ENCODE results near the gene LCN6. TPM values are rescaled to one million over a fixed set of nuclear protein-coding genes. Genes with fewer than 3 reads are reported as not detected.

Gene LCN6
- total RNA-seq, 2 experiments from 2014 or later: not detected

- peak; percentile 61 for DNase-seq
- H3K4me1 Mint-ChIP-seq: peaks cover 4% of the 10 kb centered on the region
These were observed 6.3 kb downstream of the LCN6 start for GRCh38 chr9:136741883-136742571.

GRCh38 chr9:136740971-136741882, 7.1 kb downstream of the LCN6 start:
- Mint-ChIP-seq H3K27ac (no peak overlapping the region), H3K36me3 (no peaks in the 10 kb centered on the region), H3K4me1 (peaks cover 4% of the 10 kb centered on the region), H3K27me3 (no peaks in the 10 kb centered on the region), H3K4me3 (peak overlapping the region; percentile 58), H3K9me3 (no peaks in the 10 kb centered on the region)
- POLR2A ChIA-PET: interaction anchor here (1.2 to 3.9 kb wide), 2 partner anchors 12 to 14 kb away, joined by 6 to 20 read pairs; no protein-coding TSS in a partner anchor
- DNase-seq: no peak
- ATAC-seq (ENCODE audit: low read depth): peak; percentile 8

More at GRCh38 chr9:136741883-136742571, 6.3 kb downstream of the LCN6 start:
- POLR2A ChIA-PET: interaction anchor here (0.6 to 3.9 kb wide), 3 partner anchors 12 to 26 kb away, joined by 3 to 20 read pairs (median 6); no protein-coding TSS in a partner anchor
- H3K9me3 Mint-ChIP-seq: no peaks in the 10 kb centered on the region
- H3K27me3 Mint-ChIP-seq: no peaks in the 10 kb centered on the region
- ATAC-seq (ENCODE audit: low read depth): peak; percentile 67
- H3K27ac Mint-ChIP-seq: no peak overlapping the region
- peak overlapping the region; percentile 58 for H3K4me3 Mint-ChIP-seq
- H3K36me3 Mint-ChIP-seq: no peaks in the 10 kb centered on the region

- H3K4me3 Mint-ChIP-seq: no peak overlapping the region
- ATAC-seq (ENCODE audit: low read depth) (no peak), DNase-seq (no peak)
- H3K4me1 Mint-ChIP-seq: peaks cover 4% of the 10 kb centered on the region
- no peaks in the 10 kb centered on the region for H3K9me3 Mint-ChIP-seq
- H3K36me3 Mint-ChIP-seq: no peaks in the 10 kb centered on the region
- no peaks in the 10 kb centered on the region for H3K27me3 Mint-ChIP-seq
- POLR2A ChIA-PET: interaction anchor here (3.9 kb wide), 1 partner anchor 13 kb away, joined by 20 read pairs; no protein-coding TSS in a partner anchor
- H3K27ac Mint-ChIP-seq: no peak overlapping the region
These were observed 7.8 kb downstream of the LCN6 start for GRCh38 chr9:136740491-136740890.

- Mint-ChIP-seq H3K27me3 (no peaks in the 10 kb centered on the region), H3K27ac (no peak overlapping the region), H3K4me3 (no peak overlapping the region), H3K4me1 (peaks cover 4% of the 10 kb centered on the region), H3K36me3 (no peaks in the 10 kb centered on the region), H3K9me3 (no peaks in the 10 kb centered on the region)
- DNase-seq (no peak), ATAC-seq (ENCODE audit: low read depth) (no peak)
- POLR2A ChIA-PET: interaction anchor here (1.0 to 3.9 kb wide), 2 partner anchors 11 to 13 kb away, joined by 3 to 20 read pairs; no protein-coding TSS in a partner anchor
These were observed 8.3 kb downstream of the LCN6 start for GRCh38 chr9:136740069-136740468.

- H3K4me1 Mint-ChIP-seq: peaks cover 4% of the 10 kb centered on the region
- no peaks in the 10 kb centered on the region for H3K36me3 Mint-ChIP-seq
- no peaks in the 10 kb centered on the region for H3K9me3 Mint-ChIP-seq
- H3K27ac Mint-ChIP-seq: no peak overlapping the region
- H3K27me3 Mint-ChIP-seq: no peaks in the 10 kb centered on the region
- POLR2A ChIA-PET: interaction anchor here (1.0 kb wide), 1 partner anchor 10 kb away, joined by 3 read pairs; no protein-coding TSS in a partner anchor
- DNase-seq (no peak), ATAC-seq (ENCODE audit: low read depth) (no peak)
- H3K4me3 Mint-ChIP-seq: no peak overlapping the region
These were observed 8.8 kb downstream of the LCN6 start for GRCh38 chr9:136739509-136739908.

- DNase-seq (no peak), ATAC-seq (ENCODE audit: low read depth) (no peak)
- peaks cover 4% of the 10 kb centered on the region for H3K4me1 Mint-ChIP-seq
- H3K27me3 Mint-ChIP-seq: no peaks in the 10 kb centered on the region
- no peak overlapping the region for H3K4me3 Mint-ChIP-seq
- no peaks in the 10 kb centered on the region for H3K9me3 Mint-ChIP-seq
- POLR2A ChIA-PET: no interaction called here
- no peaks in the 10 kb centered on the region for H3K36me3 Mint-ChIP-seq
- no peak overlapping the region for H3K27ac Mint-ChIP-seq
These were observed 9.4 kb downstream of the LCN6 start for GRCh38 chr9:136738960-136739359.

GRCh38 chr9:136735812-136736480, 12.4 kb downstream of the LCN6 start:
- POLR2A ChIA-PET: no interaction called here
- no peak for ATAC-seq (ENCODE audit: low read depth)
- no peak overlapping the region for H3K4me3 Mint-ChIP-seq
- no peaks in the 10 kb centered on the region for H3K4me1 Mint-ChIP-seq
- H3K9me3 Mint-ChIP-seq: no peaks in the 10 kb centered on the region
- no peak for DNase-seq
- H3K27me3 Mint-ChIP-seq: no peaks in the 10 kb centered on the region
- H3K27ac Mint-ChIP-seq: no peak overlapping the region
- no peaks in the 10 kb centered on the region for H3K36me3 Mint-ChIP-seq

- Mint-ChIP-seq H3K27ac (no peak overlapping the region), H3K4me3 (no peak overlapping the region), H3K27me3 (no peaks in the 10 kb centered on the region), H3K9me3 (no peaks in the 10 kb centered on the region), H3K4me1 (peaks cover under 1% of the 10 kb centered on the region), H3K36me3 (no peaks in the 10 kb centered on the region)
- ATAC-seq (ENCODE audit: low read depth) (no peak), DNase-seq (no peak)
- POLR2A ChIA-PET: no interaction called here
These were observed 13.4 kb downstream of the LCN6 start for GRCh38 chr9:136734837-136735496.

- ATAC-seq (ENCODE audit: low read depth) (no peak), DNase-seq (no peak)
- POLR2A ChIA-PET: no interaction called here
- Mint-ChIP-seq H3K9me3 (no peaks in the 10 kb centered on the region), H3K27ac (no peak overlapping the region), H3K4me3 (no peak overlapping the region), H3K4me1 (peaks cover 7% of the 10 kb centered on the region), H3K27me3 (peaks cover 2% of the 10 kb centered on the region), H3K36me3 (no peaks in the 10 kb centered on the region)
These were observed 14.7 kb downstream of the LCN6 start for GRCh38 chr9:136733611-136734010.

- POLR2A ChIA-PET: no interaction called here
- no peak for ATAC-seq (ENCODE audit: low read depth)
- H3K27ac Mint-ChIP-seq: no peak overlapping the region
- peaks cover 2% of the 10 kb centered on the region for H3K27me3 Mint-ChIP-seq
- no peak for DNase-seq
- no peak overlapping the region for H3K4me3 Mint-ChIP-seq
- H3K4me1 Mint-ChIP-seq: peaks cover 7% of the 10 kb centered on the region
- H3K36me3 Mint-ChIP-seq: no peaks in the 10 kb centered on the region
- no peaks in the 10 kb centered on the region for H3K9me3 Mint-ChIP-seq
These were observed 15.7 kb downstream of the LCN6 start for GRCh38 chr9:136732444-136733178.

GRCh38 chr9:136729926-136730325, 18.4 kb downstream of the LCN6 start:
- H3K27me3 Mint-ChIP-seq: peaks cover 2% of the 10 kb centered on the region
- no peaks in the 10 kb centered on the region for H3K9me3 Mint-ChIP-seq
- DNase-seq: no peak
- POLR2A ChIA-PET: interaction anchor here (0.5 to 1.3 kb wide), 4 partner anchors 10 to 191 kb away, joined by 3 to 6 read pairs (median 4); no protein-coding TSS in a partner anchor
- peaks cover 20% of the 10 kb centered on the region for H3K4me1 Mint-ChIP-seq
- H3K27ac Mint-ChIP-seq: no peak overlapping the region
- peak overlapping the region; percentile 42 for H3K4me3 Mint-ChIP-seq
- peaks cover 9% of the 10 kb centered on the region for H3K36me3 Mint-ChIP-seq
- ATAC-seq (ENCODE audit: low read depth): no peak

- ATAC-seq (ENCODE audit: low read depth) (no peak), DNase-seq (no peak)
- H3K27ac Mint-ChIP-seq: no peak overlapping the region
- H3K4me3 Mint-ChIP-seq: peak overlapping the region; percentile 42
- peaks cover 23% of the 10 kb centered on the region for H3K4me1 Mint-ChIP-seq
- POLR2A ChIA-PET: interaction anchor here (0.5 to 3.0 kb wide), 11 partner anchors 11 to 302 kb away, joined by 3 to 52 read pairs (median 4); partner anchors contain the start of genes NOTCH1 and RABL6
- H3K27me3 Mint-ChIP-seq: peaks cover 2% of the 10 kb centered on the region
- H3K36me3 Mint-ChIP-seq: peaks cover 11% of the 10 kb centered on the region
- no peaks in the 10 kb centered on the region for H3K9me3 Mint-ChIP-seq
These were observed 19.2 kb downstream of the LCN6 start for GRCh38 chr9:136729144-136729543.

Data from activated naive CD8-positive, alpha-beta T cell treated with anti-CD3 and anti-CD28 coated beads, Interleukin-2, amount 10 ng/mL, durations not matched to agents 7 days and 5 days (primary cell).